GM23248 (cell line): ENCODE measurements around the gene TSPOAP1.

Experiments
- EZH2 ChIP-seq: fragments of 200-600 bp; sonication (generic); IDR thresholded peaks from 2 replicates; pipeline ENCODE4 v1.6.1; 2018; ENCODE audit warnings: antibody characterized with exemption, mild to moderate bottlenecking; ENCODE audit not compliant: insufficient read depth, poor library complexity, severe bottlenecking
- EZH2phosphoT487 ChIP-seq: fragments of 200-600 bp; sonication (generic); IDR thresholded peaks from 2 replicates; pipeline ENCODE4 v1.6.1; 2018; ENCODE audit warnings: antibody characterized with exemption, moderate library complexity, mild to moderate bottlenecking, low read depth; ENCODE audit not compliant: insufficient read depth

DNA sequence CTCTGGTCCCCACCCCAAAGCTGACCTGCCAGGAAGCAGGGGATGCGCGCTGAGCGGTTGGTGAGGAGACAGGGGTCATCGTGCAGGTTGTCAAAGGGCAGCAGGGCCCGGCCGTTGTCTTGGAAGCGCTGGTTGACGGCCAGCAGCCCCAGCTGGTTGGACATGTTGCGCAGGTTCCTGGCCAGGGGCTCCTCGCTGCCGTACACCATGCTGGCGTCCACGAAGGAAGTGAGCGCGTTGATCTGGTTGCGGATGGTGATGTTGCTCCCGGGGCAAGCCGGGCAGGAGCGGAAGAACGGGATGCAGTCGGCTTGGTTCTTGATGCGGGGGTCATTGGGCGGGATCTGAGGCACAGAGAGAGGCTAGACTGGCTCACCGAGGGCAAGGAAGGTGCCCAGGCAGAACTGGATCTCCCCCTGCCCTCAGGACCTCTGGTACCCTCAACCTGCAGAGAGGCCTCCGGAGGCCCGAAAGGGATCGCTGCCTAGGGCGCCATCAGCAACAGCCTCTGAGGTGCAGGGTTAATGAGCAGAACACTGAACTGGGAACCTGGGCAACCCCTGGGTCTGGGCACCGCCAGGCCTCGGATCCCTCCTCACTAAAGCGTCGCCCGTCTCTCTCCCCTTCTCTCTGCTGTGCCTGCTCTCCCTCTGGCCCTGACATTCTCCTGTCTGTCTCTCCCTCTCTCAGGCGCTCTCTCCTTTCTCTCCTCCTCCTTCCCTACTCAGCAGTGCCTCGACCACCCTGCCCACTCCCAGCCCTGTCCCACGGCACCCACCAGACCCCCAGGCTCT is 50.6 kb downstream of the TSPOAP1 start:
- no peak for TF ChIP-seq EZH2phosphoT487
- no peak for TF ChIP-seq EZH2
